ENCODE measurements around the gene TRIM36. TPM values are rescaled to one million over a fixed set of nuclear protein-coding genes. Genes with fewer than 3 reads are reported as not detected.

Gene TRIM36
- total and polyA plus RNA-seq, 2 of the 8 experiments (the other 6 are each of a cell fraction or from before 2014, with no cell fraction given) = 8.5 to 14.1 TPM

DNA sequence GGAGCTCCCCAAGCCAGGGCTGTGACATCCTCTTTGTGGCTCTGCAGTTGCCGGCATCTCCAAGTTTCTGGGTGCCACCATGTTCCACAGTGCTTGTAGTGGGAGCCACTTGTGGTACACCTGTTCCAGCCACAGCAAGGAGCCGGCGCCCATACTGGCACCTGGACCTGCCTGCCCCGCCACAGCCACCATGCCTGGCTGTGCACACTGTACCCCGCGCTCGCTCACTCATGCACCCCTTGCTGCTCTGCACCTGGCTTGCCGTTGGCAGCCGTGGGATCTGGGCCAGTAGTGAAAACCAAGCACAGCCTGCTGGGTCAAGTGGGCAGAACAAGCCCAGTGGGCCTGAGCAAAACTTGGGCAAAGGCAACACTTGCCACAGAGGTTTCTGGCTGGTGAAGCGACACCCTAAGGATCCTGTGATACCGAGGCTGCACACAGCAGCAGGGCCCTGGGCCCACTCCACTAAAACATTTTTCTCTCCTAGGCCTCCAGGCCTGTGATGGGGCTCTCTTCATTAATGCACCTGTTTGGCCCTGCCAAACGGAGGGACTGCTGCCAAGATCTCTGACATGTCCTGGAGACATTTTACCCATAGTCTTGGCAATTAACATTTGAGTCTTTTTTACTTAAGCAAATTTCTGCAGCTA lies 2.8 kb downstream of the TRIM36 start (continued):
- TF ChIP-seq HDAC2 (IDR thresholded peaks at IDR 0.05; ENCODE audit: borderline replicate concordance in 1 of 2, low read depth in 2 of 2, low read length in 2 of 2) (no peak), HDAC6 (IDR thresholded peaks at IDR 0.05; ENCODE audit: low read depth, low read length) (no peak)
